Measurements from ENCODE around the gene UTP4.
A peak's percentile ranks its signal among the peaks of the same experiment; 100 is the strongest.

- TF ChIP-seq CTCF (conservative IDR thresholded peaks at IDR 0.05; ENCODE audit: low read length) (peak; percentile 87), EZH2phosphoT487 (IDR thresholded peaks at IDR 0.05; ENCODE audit: borderline replicate concordance, low read depth, low read length) (no peak)
These were observed 19.9 kb upstream of the UTP4 start for GRCh38 chr16:69112285-69113129.

All from OCI-LY7 (cell line).